ENCODE data around the gene PRPS2.

The PRPS2 gene

GRCh38 chrX:12792711-12793110, 1.5 kb downstream of the PRPS2 start:
- TF ChIP-seq GATA2 (IDR thresholded peaks at IDR 0.05; ENCODE audit: low read depth, low read length) (no peak), GATA3 (IDR thresholded peaks at IDR 0.05; ENCODE audit: low read depth, low read length) (no peak)

- TF ChIP-seq GATA3 (IDR thresholded peaks at IDR 0.05; ENCODE audit: low read depth, low read length) (no peak), GATA2 (IDR thresholded peaks at IDR 0.05; ENCODE audit: low read depth, low read length) (no peak)
Observed at GRCh38 chrX:12794654-12795053, 3.4 kb downstream of the PRPS2 start.

- TF ChIP-seq GATA2 (IDR thresholded peaks at IDR 0.05; ENCODE audit: low read depth, low read length), result no peak
- TF ChIP-seq GATA3 (IDR thresholded peaks at IDR 0.05; ENCODE audit: low read depth, low read length), result no peak
Observed at GRCh38 chrX:12798601-12799000, 7.4 kb downstream of the PRPS2 start.

GRCh38 chrX:12799118-12799517, 7.9 kb downstream of the PRPS2 start:
- TF ChIP-seq GATA2 (IDR thresholded peaks at IDR 0.05; ENCODE audit: low read depth, low read length), result no peak
- no peak for TF ChIP-seq GATA3 (IDR thresholded peaks at IDR 0.05; ENCODE audit: low read depth, low read length)

GRCh38 chrX:12802741-12803140, 11.5 kb downstream of the PRPS2 start:
- no peak for TF ChIP-seq GATA2 (IDR thresholded peaks at IDR 0.05; ENCODE audit: low read depth, low read length)
- TF ChIP-seq GATA3 (IDR thresholded peaks at IDR 0.05; ENCODE audit: low read depth, low read length), result no peak

- TF ChIP-seq GATA2 (IDR thresholded peaks at IDR 0.05; ENCODE audit: low read depth, low read length) (no peak), GATA3 (IDR thresholded peaks at IDR 0.05; ENCODE audit: low read depth, low read length) (no peak)
Observed at GRCh38 chrX:12804655-12805054, 13.4 kb downstream of the PRPS2 start.

GRCh38 chrX:12805333-12805732, 14.1 kb downstream of the PRPS2 start:
- TF ChIP-seq GATA3 (IDR thresholded peaks at IDR 0.05; ENCODE audit: low read depth, low read length), result no peak
- no peak for TF ChIP-seq GATA2 (IDR thresholded peaks at IDR 0.05; ENCODE audit: low read depth, low read length)

- TF ChIP-seq GATA3 (IDR thresholded peaks at IDR 0.05; ENCODE audit: low read depth, low read length), result no peak
- TF ChIP-seq GATA2 (IDR thresholded peaks at IDR 0.05; ENCODE audit: low read depth, low read length), result no peak
Observed at GRCh38 chrX:12811658-12812057, 20.4 kb downstream of the PRPS2 start.

GRCh38 chrX:12814420-12814819, 23.2 kb downstream of the PRPS2 start:
- TF ChIP-seq GATA2 (IDR thresholded peaks at IDR 0.05; ENCODE audit: low read depth, low read length) (no peak), GATA3 (IDR thresholded peaks at IDR 0.05; ENCODE audit: low read depth, low read length) (no peak)

GRCh38 chrX:12817528-12817927, 26.3 kb downstream of the PRPS2 start:
- TF ChIP-seq GATA2 (IDR thresholded peaks at IDR 0.05; ENCODE audit: low read depth, low read length) (no peak), GATA3 (IDR thresholded peaks at IDR 0.05; ENCODE audit: low read depth, low read length) (no peak)

- TF ChIP-seq GATA3 (IDR thresholded peaks at IDR 0.05; ENCODE audit: low read depth, low read length) (no peak), GATA2 (IDR thresholded peaks at IDR 0.05; ENCODE audit: low read depth, low read length) (no peak)
Observed at GRCh38 chrX:12819222-12819621, 28.0 kb downstream of the PRPS2 start.

- TF ChIP-seq GATA2 (IDR thresholded peaks at IDR 0.05; ENCODE audit: low read depth, low read length) (no peak), GATA3 (IDR thresholded peaks at IDR 0.05; ENCODE audit: low read depth, low read length) (no peak)
Observed at GRCh38 chrX:12820737-12821136, 29.5 kb downstream of the PRPS2 start.

GRCh38 chrX:12824944-12825343, 33.7 kb downstream of the PRPS2 start:
- TF ChIP-seq GATA3 (IDR thresholded peaks at IDR 0.05; ENCODE audit: low read depth, low read length) (no peak), GATA2 (IDR thresholded peaks at IDR 0.05; ENCODE audit: low read depth, low read length) (no peak)

- no peak for TF ChIP-seq GATA2 (IDR thresholded peaks at IDR 0.05; ENCODE audit: low read depth, low read length)
Observed at GRCh38 chrX:12825801-12826200, 34.6 kb downstream of the PRPS2 start.

GRCh38 chrX:12843061-12843667, 52.0 kb downstream of the PRPS2 start:
- TF ChIP-seq GATA2 (IDR thresholded peaks at IDR 0.05; ENCODE audit: low read depth, low read length) (no peak), GATA3 (IDR thresholded peaks at IDR 0.05; ENCODE audit: low read depth, low read length) (no peak)

Data from SH-SY5Y (cell line).